KMS-11 (cell line): ENCODE results near the gene CCL2.

ENCODE experiments used
- H2AFZ ChIP-seq: fragments of 200-600 bp; sonication (generic); 2 replicates; pipeline ENCODE4 v1.6.1; 2016; ENCODE audit warnings: antibody characterized with exemption, mixed run types, low read depth
- H3K27ac ChIP-seq: fragments of 200-600 bp; sonication (generic); 2 replicates; pipeline ENCODE4 v1.6.1; 2016; ENCODE audit warnings: mild to moderate bottlenecking, mixed run types
- H3K27me3 ChIP-seq: fragments of 200-600 bp; sonication (generic); 2 replicates; pipeline ENCODE4 v1.6.1; 2017; ENCODE audit warnings: mild to moderate bottlenecking, low read depth, mixed run types, moderate library complexity; ENCODE audit not compliant: insufficient read depth
- H3K36me3 ChIP-seq: fragments of 200-600 bp; sonication (generic); 2 replicates; pipeline ENCODE4 v1.6.1; 2017; ENCODE audit warnings: mild to moderate bottlenecking, mixed run types; ENCODE audit not compliant: insufficient read depth
- H3K4me1 ChIP-seq: fragments of 200-600 bp; sonication (generic); 2 replicates; pipeline ENCODE4 v1.6.1; 2016; ENCODE audit warnings: mild to moderate bottlenecking, low read depth, mixed run types; ENCODE audit not compliant: poor library complexity, severe bottlenecking
- H3K4me2 ChIP-seq: fragments of 200-600 bp; sonication (generic); 2 replicates; pipeline ENCODE4 v1.7.0; 2016; ENCODE audit warnings: mild to moderate bottlenecking, mixed run types
- H3K4me3 ChIP-seq: fragments of 200-600 bp; sonication (generic); IDR thresholded peaks from 2 replicates; pipeline ENCODE4 v1.6.1; 2017; ENCODE audit warnings: low read depth, low read length, mixed read lengths; ENCODE audit not compliant: insufficient read depth
- H3K79me2 ChIP-seq: fragments of 200-600 bp; sonication (generic); 2 replicates; pipeline ENCODE4 v1.6.1; 2016; ENCODE audit warnings: low read depth, mixed run types; ENCODE audit not compliant: insufficient read depth
- H3K9ac ChIP-seq: fragments of 200-600 bp; sonication (generic); 2 replicates; pipeline ENCODE4 v1.6.1; 2016; ENCODE audit warnings: mild to moderate bottlenecking, mixed run types
- H4K20me1 ChIP-seq: fragments of 200-600 bp; sonication (generic); 2 replicates; pipeline ENCODE4 v1.6.1; 2016; ENCODE audit warnings: mild to moderate bottlenecking, mixed run types; ENCODE audit not compliant: insufficient read depth
- CTCF ChIP-seq: fragments of 200-600 bp; sonication (generic); conservative IDR thresholded peaks from 2 replicates; pipeline ENCODE4 v1.6.1; 2017; ENCODE audit warnings: low read depth, mild to moderate bottlenecking, antibody characterized with exemption, low read length, moderate library complexity, mixed read lengths

The CCL2 gene

GRCh38 chr17:34221411-34221810 is 33.7 kb upstream of the CCL2 start:
- no peak overlapping the region for H3K9ac ChIP-seq
- H3K4me3 ChIP-seq = no peak overlapping the region
- H2AFZ ChIP-seq = no peak overlapping the region
- H3K27me3 ChIP-seq = no peaks in the 10 kb centered on the region
- no peaks in the 10 kb centered on the region for H3K79me2 ChIP-seq
- no peak for TF ChIP-seq CTCF
- H3K27ac ChIP-seq = no peak overlapping the region
- H3K36me3 ChIP-seq = no peaks in the 10 kb centered on the region
- no peaks in the 10 kb centered on the region for H4K20me1 ChIP-seq
- no peak overlapping the region for H3K4me2 ChIP-seq
- no peaks in the 10 kb centered on the region for H3K4me1 ChIP-seq

GRCh38 chr17:34222722-34223497 is 32.2 kb upstream of the CCL2 start:
- Histone ChIP-seq H3K27ac (no peak overlapping the region), H2AFZ (no peak overlapping the region), H3K27me3 (no peaks in the 10 kb centered on the region), H4K20me1 (no peaks in the 10 kb centered on the region), H3K79me2 (no peaks in the 10 kb centered on the region), H3K4me1 (no peaks in the 10 kb centered on the region), H3K4me2 (no peak overlapping the region), H3K9ac (no peak overlapping the region), H3K4me3 (no peak overlapping the region), H3K36me3 (no peaks in the 10 kb centered on the region)
- no peak for TF ChIP-seq CTCF

- Histone ChIP-seq H3K9ac (no peak overlapping the region), H3K4me3 (no peak overlapping the region), H3K4me2 (no peak overlapping the region), H3K27me3 (no peaks in the 10 kb centered on the region), H3K27ac (no peak overlapping the region), H3K36me3 (no peaks in the 10 kb centered on the region), H4K20me1 (no peaks in the 10 kb centered on the region), H2AFZ (no peak overlapping the region), H3K79me2 (no peaks in the 10 kb centered on the region), H3K4me1 (no peaks in the 10 kb centered on the region)
- no peak for TF ChIP-seq CTCF
These were observed 30.0 kb upstream of the CCL2 start for GRCh38 chr17:34225046-34225445.

GRCh38 chr17:34226011-34226743 is 28.9 kb upstream of the CCL2 start:
- H4K20me1 ChIP-seq = no peaks in the 10 kb centered on the region
- no peak overlapping the region for H3K27ac ChIP-seq
- no peaks in the 10 kb centered on the region for H3K79me2 ChIP-seq
- TF ChIP-seq CTCF = no peak
- H3K4me3 ChIP-seq = no peak overlapping the region
- no peak overlapping the region for H3K4me2 ChIP-seq
- no peaks in the 10 kb centered on the region for H3K27me3 ChIP-seq
- no peaks in the 10 kb centered on the region for H3K36me3 ChIP-seq
- no peaks in the 10 kb centered on the region for H3K4me1 ChIP-seq
- H3K9ac ChIP-seq = no peak overlapping the region
- no peak overlapping the region for H2AFZ ChIP-seq
